Endothelial cell of umbilical vein (primary cell): ENCODE results near the gene CLSTN1. TPM values are rescaled to one million over a fixed set of nuclear protein-coding genes. Genes with fewer than 3 reads are reported as not detected.

Source experiments
- BruUV-seq: library from RNA; stranded (reverse); fragments of 400-500 nt; replicated peaks from 2 replicates; lab custom pipeline; 2021; lab: Mats Ljungman, UMichigan
- CTCF ChIA-PET: fragments of 300-600, 350-600 bp; sonication (Branson Sonifier 250); formaldehyde crosslinking; loops from one replicate; lab custom pipeline; 2021; ENCODE audit warnings: antibody characterized with exemption, inconsistent platforms; lab: Charles Lee
- POLR2A ChIA-PET: fragments of 300-600, 350-600 bp; sonication (Branson Sonifier 250); formaldehyde crosslinking; loops from one replicate; lab custom pipeline; 2021; ENCODE audit warnings: antibody characterized with exemption, inconsistent platforms; lab: Charles Lee
- DNase-seq: peaks from one replicate; pipeline ENCODE4 v3.0.0-alpha.2; 2011; ENCODE audit warnings: low read depth, low spot score
- FAIRE-seq: peaks from 2 replicates; lab custom pipeline; 2011; peaks lifted over from hg19 to GRCh38; lab: Jason Lieb, UNC
- H2AFZ ChIP-seq: 2 replicates; pipeline ENCODE4 v1.6.0; 2012; ENCODE audit warnings: low read depth, low read length, control low read depth, inconsistent platforms
- H3K27ac ChIP-seq: 2 replicates; pipeline ENCODE4 v1.5.1; 2011; ENCODE audit warnings: low read depth, mild to moderate bottlenecking, control low read depth, low read length, moderate library complexity; ENCODE audit not compliant: insufficient read depth
- H3K27me3 ChIP-seq, 2 experiments: 2 replicates each; pipeline versions ENCODE4 v1.6.0 to v1.6.1; 2011; ENCODE audit warnings: low read length in 2 of 2, mixed read lengths in 1 of 2; ENCODE audit not compliant: control insufficient read depth in 2 of 2, insufficient read depth in 2 of 2
- H3K36me3 ChIP-seq, 2 experiments: 2 replicates in 1 of 2; 3 replicates in 1 of 2; pipeline ENCODE4 v1.5.1; 2011; ENCODE audit warnings: low read length in 2 of 2, mild to moderate bottlenecking in 1 of 2, moderate library complexity in 1 of 2; ENCODE audit not compliant: control insufficient read depth in 2 of 2, insufficient read depth in 2 of 2; ENCODE audit errors: extremely low read depth in 1 of 2
- H3K4me1 ChIP-seq: 3 replicates; pipeline ENCODE4 v1.5.1; 2011; ENCODE audit warnings: mild to moderate bottlenecking, low read length; ENCODE audit not compliant: control insufficient read depth, insufficient read depth; ENCODE audit errors: extremely low read depth
- H3K4me2 ChIP-seq: 2 replicates; pipeline ENCODE4 v1.6.1; 2011; ENCODE audit warnings: low read length, control low read depth, mixed read lengths; ENCODE audit not compliant: insufficient read depth
- H3K4me3 ChIP-seq, 3 experiments: fragments of 200-600 bp in 1 of 3; sonication (generic), shearing (Covaris generic) in 1 of 3; replicated peaks in 1 of 3; 2 replicates each; pipeline ENCODE4 v1.5.1; 2011 to 2016; ENCODE audit warnings: control low read depth in 3 of 3, low read length in 3 of 3, mild to moderate bottlenecking in 2 of 3, inconsistent platforms in 1 of 3, low read depth in 1 of 3, moderate library complexity in 1 of 3; ENCODE audit not compliant: insufficient read depth in 1 of 3
- H3K79me2 ChIP-seq: 2 replicates; pipeline ENCODE4 v1.6.0; 2012; ENCODE audit warnings: low read length, inconsistent platforms; ENCODE audit not compliant: control insufficient read depth, insufficient read depth
- H3K9ac ChIP-seq: replicated peaks from 2 replicates; pipeline ENCODE3; 2011; ENCODE audit warnings: low read length, control low read depth; ENCODE audit not compliant: insufficient read depth; ENCODE audit errors: extremely low read depth
- H3K9me1 ChIP-seq: replicated peaks from 3 replicates; pipeline ENCODE4 v1.6.0; 2011; ENCODE audit warnings: mild to moderate bottlenecking, low read length; ENCODE audit not compliant: control insufficient read depth, insufficient read depth; ENCODE audit errors: extremely low read depth
- H3K9me3 ChIP-seq: replicated peaks from 2 replicates; pipeline ENCODE4 v1.5.1; 2012; ENCODE audit warnings: low read length, inconsistent platforms; ENCODE audit not compliant: control insufficient read depth, insufficient read depth
- H4K20me1 ChIP-seq: replicated peaks from 2 replicates; pipeline ENCODE3; 2011; ENCODE audit warnings: mild to moderate bottlenecking, low read length; ENCODE audit not compliant: control insufficient read depth, insufficient read depth; ENCODE audit errors: extremely low read depth
- CTCF ChIP-seq, 2 donors: IDR thresholded peaks; 1 replicate in 1 of 2; 2 replicates in 1 of 2; pipeline ENCODE4 v1.5.1; 2011; ENCODE audit warnings: low read length in 2 of 2, mild to moderate bottlenecking in 2 of 2, moderate library complexity in 2 of 2, control low read depth in 1 of 2, inconsistent platforms in 1 of 2, low read depth in 1 of 2; ENCODE audit not compliant: insufficient read depth in 1 of 2; ENCODE audit errors: extremely low read depth in 1 of 2
- EZH2 ChIP-seq: IDR thresholded peaks from 2 replicates; pipeline ENCODE4 v1.6.1; 2012; ENCODE audit warnings: borderline replicate concordance, low read depth, mild to moderate bottlenecking, moderate library complexity, low read length, inconsistent platforms; ENCODE audit not compliant: severe bottlenecking
- GATA2 ChIP-seq: IDR thresholded peaks from 2 replicates; pipeline ENCODE4 v1.7.0; 2011; ENCODE audit warnings: low read depth, mild to moderate bottlenecking, moderate library complexity, mixed read lengths, low read length; ENCODE audit not compliant: insufficient read length, insufficient read depth
- JUN ChIP-seq: IDR thresholded peaks from 2 replicates; pipeline ENCODE4 v1.6.1; 2011; ENCODE audit warnings: borderline replicate concordance, low read depth; ENCODE audit not compliant: insufficient read length, insufficient read depth
- MAX ChIP-seq: IDR thresholded peaks from 2 replicates; pipeline ENCODE4 v1.6.1; 2011; ENCODE audit not compliant: insufficient read depth, insufficient read length
- POLR2A ChIP-seq: IDR thresholded peaks from 2 replicates; pipeline ENCODE4 v1.6.1; 2012; ENCODE audit warnings: low read depth, mild to moderate bottlenecking, control low read depth, low read length
- POLR2AphosphoS5 ChIP-seq: IDR thresholded peaks from 2 replicates; pipeline ENCODE4 v1.6.1; 2012; ENCODE audit warnings: low read depth, mild to moderate bottlenecking, control low read depth, low read length, moderate library complexity; ENCODE audit not compliant: insufficient read depth
- dilution Hi-C: fragments of 300-500 bp; cut with MboI; formaldehyde crosslinking; loops from one replicate; pipeline ENCODE4 v1.15.0; 2019; ENCODE audit warnings: low sequenced_read_pairs; ENCODE audit not compliant: extremely low pct_ligation_motif_present
- intact Hi-C: fragments of 100-400 bp; cut with micrococcal nuclease; formaldehyde crosslinking; loops from one replicate; pipeline ENCODE4 v1.10.0; 2022
- polyA plus RNA-seq, 4 experiments: library from polyadenylated mRNA; depleted of rRNA in 3 of 4; stranded (reverse) in 3 of 4; unstranded in 1 of 4; fragments of >200 nt; gene quantifications; 2 replicates each; pipeline versions ENCODE4 v1.2.1 to v1.2.3, GENCODE V29; 2011 to 2012; ENCODE audit warnings: missing spikeins in 1 of 4
- total RNA-seq: library from RNA; stranded (reverse); gene quantifications from 2 replicates; pipeline ENCODE4 v1.2.3, GENCODE V29; 2021

CLSTN1 gene
- total and polyA plus RNA-seq, 2 donors (not counting 3 experiments of a cell fraction or from before 2014, with no cell fraction given): 49.1 to 130 TPM

DNA sequence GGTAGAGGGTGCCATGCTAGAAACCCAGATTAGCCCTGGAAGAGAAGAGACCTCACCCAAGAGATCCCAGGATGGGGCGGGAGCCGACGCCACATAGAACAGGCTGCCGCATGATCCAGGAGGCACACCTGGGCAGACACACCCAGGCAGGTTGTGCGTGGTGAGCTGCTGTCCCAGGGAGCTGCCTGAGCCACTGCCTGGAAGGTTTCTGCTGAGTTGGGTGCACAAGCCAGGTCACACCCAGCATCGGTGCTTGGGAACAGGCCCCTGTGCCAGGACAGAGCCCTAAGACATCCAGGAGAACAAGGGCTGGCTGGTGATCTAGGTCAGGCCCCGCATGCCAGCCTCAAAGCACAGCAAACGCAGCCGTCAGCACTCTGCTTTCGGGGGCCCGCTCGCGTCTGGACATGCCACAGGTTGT, 46.1 kb upstream of the CLSTN1 start:
- BruUV-seq: no TSS peak
- DNase-seq (no peak), FAIRE-seq (no peak)
- no peak overlapping the region for H3K4me2 ChIP-seq
- H3K27me3 ChIP-seq: no peaks in the 10 kb centered on the region
- H4K20me1 ChIP-seq: no peaks in the 10 kb centered on the region
- H3K4me3 ChIP-seq: no peak overlapping the region
- intact Hi-C loops: no loop called here
- H3K79me2 ChIP-seq: no peaks in the 10 kb centered on the region
- CTCF ChIA-PET: interaction anchor here (1.4 to 7.6 kb wide), 8 partner anchors 45 to 254 kb away, joined by 3 to 77 read pairs (median 20); partner anchors contain the start of genes LZIC and NMNAT1
- dilution Hi-C loops: no loop called here
- H3K36me3 ChIP-seq: peaks cover 0 to 9% of the 10 kb centered on the region in 2 experiments
- peaks cover 12% of the 10 kb centered on the region for H3K4me1 ChIP-seq
- H3K9me3 ChIP-seq: no peaks in the 10 kb centered on the region
- no peak overlapping the region for H3K9ac ChIP-seq
- no peak for TF ChIP-seq CTCF (IDR thresholded peaks at IDR 0.05; ENCODE audit: extremely low read depth in 1 of 2, insufficient read depth in 1 of 2, low read depth in 1 of 2, low read length in 2 of 2)
- TF ChIP-seq POLR2AphosphoS5: no peak
- no peak for TF ChIP-seq JUN
- TF ChIP-seq POLR2A: no peak
- TF ChIP-seq MAX: no peak
- POLR2A ChIA-PET: no interaction called here
- H3K27ac ChIP-seq: no peak overlapping the region
- H3K9me1 ChIP-seq: no peaks in the 10 kb centered on the region
- no peak overlapping the region for H2AFZ ChIP-seq

- no peak for DNase-seq
- H3K9ac ChIP-seq: no peak overlapping the region
- no peaks in the 10 kb centered on the region for H4K20me1 ChIP-seq
- H3K36me3 ChIP-seq: peaks cover 0 to 9% of the 10 kb centered on the region in 2 experiments
- no peaks in the 10 kb centered on the region for H3K9me3 ChIP-seq
- no peaks in the 10 kb centered on the region for H3K9me1 ChIP-seq
- intact Hi-C loops (no loop called here), dilution Hi-C loops (no loop called here)
- no peak overlapping the region for H2AFZ ChIP-seq
- peaks cover 15% of the 10 kb centered on the region for H3K4me1 ChIP-seq
- H3K4me2 ChIP-seq: no peak overlapping the region
- no TSS peak for BruUV-seq
- no peak for TF ChIP-seq POLR2A
- TF ChIP-seq GATA2: no peak
- no peak for TF ChIP-seq EZH2
- H3K27ac ChIP-seq: no peak overlapping the region
- ChIA-PET CTCF (interaction anchor here (0.6 to 4.0 kb wide), 21 partner anchors 9 to 253 kb away, joined by 3 to 64 read pairs (median 4); partner anchors contain the start of genes LZIC, NMNAT1 and PIK3CD), POLR2A (no interaction called here)
- no peaks in the 10 kb centered on the region for H3K79me2 ChIP-seq
- H3K4me3 ChIP-seq: no peak overlapping the region
- H3K27me3 ChIP-seq: no peaks in the 10 kb centered on the region
- FAIRE-seq: no peak
These were observed 44.5 kb upstream of the CLSTN1 start for GRCh38 chr1:9868244-9868590.
